ENCODE results near the gene KLHL8. TPM values are rescaled to one million over a fixed set of nuclear protein-coding genes. Genes with fewer than 3 reads are reported as not detected.
"Not testable (repeated sequence)": the region's sequence is repeated elsewhere in the genome, so short reads cannot be mapped to it uniquely, and the experiment has no call there.

KLHL8 gene
- total RNA-seq, 2 experiments from 2014 or later, result 11.0 to 12.0 TPM

DNA sequence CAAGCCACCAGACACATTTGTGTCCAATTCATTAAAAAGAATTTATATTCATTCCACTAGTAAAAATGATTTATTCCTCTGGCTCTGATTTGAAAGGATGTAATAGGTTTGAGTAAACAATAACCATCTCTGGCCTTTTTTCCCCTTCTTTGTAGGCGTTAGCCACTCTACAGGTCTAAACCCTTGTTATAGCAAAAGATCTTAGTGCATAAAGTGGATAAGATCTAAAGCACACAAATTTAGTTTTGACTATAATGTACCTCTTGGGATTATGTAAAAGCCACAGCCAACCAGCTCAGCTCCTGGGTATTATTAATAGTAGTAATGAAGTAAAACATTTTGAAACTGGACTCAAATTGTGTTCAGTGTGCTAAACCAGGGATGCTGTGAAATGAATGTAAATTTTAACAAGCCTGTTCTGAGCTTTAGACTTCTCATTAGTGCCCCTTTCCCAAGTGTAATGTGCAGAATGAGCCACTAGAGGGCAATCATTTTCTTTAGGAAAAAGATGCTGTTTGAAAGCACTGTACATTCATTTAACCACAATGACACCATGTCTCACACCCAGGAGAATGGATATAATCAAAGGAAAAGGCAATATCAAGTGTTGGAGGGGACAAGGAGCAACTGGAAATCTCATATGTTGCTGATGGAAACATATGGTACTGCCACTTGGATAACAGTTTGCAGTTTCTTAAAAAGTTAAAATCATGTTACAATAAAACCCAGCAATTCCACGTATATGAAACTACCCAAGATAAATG, 69.7 kb downstream of the KLHL8 start:
- no peak overlapping the region for H3K27ac Mint-ChIP-seq
- H3K36me3 Mint-ChIP-seq, result peaks cover 5% of the 10 kb centered on the region
- DNase-seq (peak; percentile 53), ATAC-seq (peak; percentile 61)
- CTCF ChIA-PET, result interaction anchor here (0.6 to 5.8 kb wide), 27 partner anchors 8 to 316 kb away, joined by 3 to 51 read pairs (median 4); partner anchors contain the start of gene KLHL8
- H3K4me3 Mint-ChIP-seq, result no peak overlapping the region
- no peaks in the 10 kb centered on the region for H3K4me1 Mint-ChIP-seq
- no peaks in the 10 kb centered on the region for H3K27me3 Mint-ChIP-seq
- H3K9me3 Mint-ChIP-seq (ENCODE audit: low read depth), result no peaks in the 10 kb centered on the region

DNA sequence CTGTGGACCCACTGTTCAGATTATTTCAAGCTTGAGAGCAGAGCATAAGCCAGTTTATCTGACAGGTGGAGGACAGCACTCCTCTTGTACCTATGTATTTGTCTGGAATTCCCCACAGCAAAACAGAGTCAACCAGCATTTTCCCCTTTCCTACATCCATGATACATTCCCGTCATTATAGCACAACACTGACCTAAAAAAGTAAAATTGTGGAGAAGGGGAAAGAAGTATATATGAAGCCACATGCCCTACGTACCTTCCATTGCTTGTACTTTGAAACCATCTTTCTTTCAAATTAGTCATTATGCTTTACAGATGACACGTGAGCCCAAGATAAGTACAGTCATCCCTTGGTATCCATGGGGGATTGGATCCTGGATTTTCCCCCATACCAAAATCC, 73.3 kb downstream of the KLHL8 start:
- H3K27me3 Mint-ChIP-seq, result no peaks in the 10 kb centered on the region
- no peak overlapping the region for H3K4me3 Mint-ChIP-seq
- H3K4me1 Mint-ChIP-seq, result peaks cover 3% of the 10 kb centered on the region
- no peak for ATAC-seq
- no peaks in the 10 kb centered on the region for H3K9me3 Mint-ChIP-seq (ENCODE audit: low read depth)
- CTCF ChIA-PET, result interaction anchor here (1.3 kb wide), 1 partner anchor 94 kb away, joined by 3 read pairs; no protein-coding TSS in a partner anchor
- H3K27ac Mint-ChIP-seq, result no peak overlapping the region
- peaks cover 22% of the 10 kb centered on the region for H3K36me3 Mint-ChIP-seq
- DNase-seq, result no peak

DNA sequence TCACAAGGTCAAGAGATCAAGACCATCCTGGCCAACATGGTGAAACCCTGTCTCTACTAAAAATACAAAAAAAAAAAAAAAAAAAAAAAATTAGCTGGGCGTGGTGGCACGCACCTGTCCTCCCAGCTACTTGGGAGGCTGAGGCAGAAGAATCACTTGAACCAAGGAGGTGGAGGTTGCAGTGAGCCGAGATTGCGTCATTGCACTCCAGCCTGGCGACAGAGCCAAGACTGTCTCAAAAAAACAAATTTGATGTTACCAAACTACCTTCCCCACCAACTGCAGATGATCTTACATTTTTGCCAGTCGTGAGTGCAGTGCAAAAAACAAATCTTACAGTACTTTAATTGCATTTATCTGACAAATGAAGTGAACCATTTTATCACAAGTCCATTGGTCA, 74.5 kb downstream of the KLHL8 start:
- H3K9me3 Mint-ChIP-seq (ENCODE audit: low read depth); H3K27me3 Mint-ChIP-seq; H3K4me3 Mint-ChIP-seq; DNase-seq; H3K27ac Mint-ChIP-seq; H3K4me1 Mint-ChIP-seq; ATAC-seq: not testable (repeated sequence)
- CTCF ChIA-PET, result interaction anchor here (1.3 kb wide), 1 partner anchor 95 kb away, joined by 3 read pairs; no protein-coding TSS in a partner anchor
- peaks cover 28% of the 10 kb centered on the region for H3K36me3 Mint-ChIP-seq

GRCh38 chr4:87144356-87144755, 76.1 kb downstream of the KLHL8 start:
- no peak overlapping the region for H3K4me3 Mint-ChIP-seq
- H3K27ac Mint-ChIP-seq, result no peak overlapping the region
- no peak for DNase-seq
- ATAC-seq, result no peak
- no peaks in the 10 kb centered on the region for H3K9me3 Mint-ChIP-seq (ENCODE audit: low read depth)
- H3K27me3 Mint-ChIP-seq, result no peaks in the 10 kb centered on the region
- peaks cover 29% of the 10 kb centered on the region for H3K36me3 Mint-ChIP-seq
- CTCF ChIA-PET, result no interaction called here
- H3K4me1 Mint-ChIP-seq, result peaks cover 3% of the 10 kb centered on the region

DNA sequence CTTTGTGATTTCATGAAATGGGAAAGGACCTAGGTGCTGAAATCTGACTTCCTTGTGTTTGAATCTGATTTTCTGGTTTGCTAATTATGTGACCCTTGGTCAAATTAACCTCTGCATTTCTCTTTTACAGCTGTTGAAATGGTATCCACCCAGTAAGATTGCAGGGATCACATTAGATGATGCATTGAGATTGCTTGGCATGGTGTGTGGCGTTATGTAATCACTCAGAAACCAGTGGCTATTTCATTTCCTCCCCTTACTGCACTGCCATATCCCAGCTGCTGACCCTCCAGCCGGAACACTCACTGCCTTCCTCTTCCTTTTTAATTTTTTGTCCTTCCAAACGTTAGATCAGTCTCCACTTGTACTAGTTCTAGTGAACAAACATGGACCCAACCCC, 79.0 kb downstream of the KLHL8 start:
- Mint-ChIP-seq H3K27me3 (no peaks in the 10 kb centered on the region), H3K4me1 (peaks cover 3% of the 10 kb centered on the region), H3K9me3 (ENCODE audit: low read depth) (no peaks in the 10 kb centered on the region), H3K27ac (no peak overlapping the region), H3K36me3 (peaks cover 36% of the 10 kb centered on the region), H3K4me3 (no peak overlapping the region)
- CTCF ChIA-PET, result no interaction called here
- DNase-seq (no peak), ATAC-seq (no peak)

GRCh38 chr4:87134122-87134521, 86.3 kb downstream of the KLHL8 start:
- no peak for DNase-seq
- Mint-ChIP-seq H3K27me3 (no peaks in the 10 kb centered on the region), H3K4me1 (peaks cover 13% of the 10 kb centered on the region), H3K9me3 (ENCODE audit: low read depth) (no peaks in the 10 kb centered on the region), H3K36me3 (peaks cover 52% of the 10 kb centered on the region), H3K27ac (no peak overlapping the region), H3K4me3 (no peak overlapping the region)
- no peak for ATAC-seq
- CTCF ChIA-PET, result interaction anchor here (1.1 kb wide), 1 partner anchor 16 kb away, joined by 5 read pairs; no protein-coding TSS in a partner anchor

DNA sequence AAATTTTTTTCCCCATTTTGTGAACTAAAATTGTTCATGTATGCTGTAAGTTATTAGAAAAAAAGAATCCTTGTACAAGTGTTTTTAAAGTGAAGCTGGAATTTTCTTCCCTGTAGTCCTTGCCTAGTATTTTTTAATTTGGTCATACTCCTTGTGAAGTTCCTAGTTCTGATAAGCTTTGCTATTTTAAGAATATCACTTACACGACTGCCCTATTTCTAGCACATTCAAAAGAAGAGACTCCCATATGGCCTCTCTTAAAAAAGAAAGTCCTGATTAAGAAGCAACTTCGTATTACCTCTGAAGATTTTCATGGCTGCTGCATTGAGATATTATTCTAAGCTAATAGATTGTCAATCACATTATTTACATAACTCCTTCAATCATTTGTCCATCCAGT, 87.2 kb downstream of the KLHL8 start:
- ATAC-seq, result no peak
- Mint-ChIP-seq H3K27ac (no peak overlapping the region), H3K4me3 (no peak overlapping the region), H3K9me3 (ENCODE audit: low read depth) (no peaks in the 10 kb centered on the region), H3K36me3 (peaks cover 58% of the 10 kb centered on the region), H3K27me3 (no peaks in the 10 kb centered on the region), H3K4me1 (peaks cover 13% of the 10 kb centered on the region)
- CTCF ChIA-PET, result interaction anchor here (0.6 kb wide), 1 partner anchor 11 kb away, joined by 3 read pairs; no protein-coding TSS in a partner anchor
- DNase-seq, result no peak

DNA sequence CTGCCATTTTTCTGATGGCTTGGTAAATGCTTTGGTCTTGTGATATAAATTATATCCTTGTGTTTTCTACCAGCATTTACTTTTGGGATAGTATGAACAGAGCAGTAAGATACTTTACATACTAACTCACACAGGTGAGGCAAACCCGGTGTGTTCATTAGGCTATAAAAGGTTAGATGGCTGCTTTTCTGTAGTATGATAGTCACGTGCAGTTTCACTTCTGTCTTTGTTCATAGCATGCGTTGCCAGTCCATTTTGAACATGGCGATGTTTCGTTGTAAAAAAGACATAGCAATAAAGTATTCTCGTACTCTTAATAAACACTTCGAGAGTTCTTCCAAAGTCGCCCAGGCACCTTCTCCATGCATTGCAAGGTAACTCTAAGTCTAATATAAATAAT, 88.4 kb downstream of the KLHL8 start:
- Mint-ChIP-seq H3K4me1 (peaks cover 13% of the 10 kb centered on the region), H3K36me3 (peaks cover 62% of the 10 kb centered on the region), H3K27me3 (no peaks in the 10 kb centered on the region), H3K9me3 (ENCODE audit: low read depth) (no peaks in the 10 kb centered on the region), H3K27ac (no peak overlapping the region), H3K4me3 (no peak overlapping the region)
- DNase-seq (no peak), ATAC-seq (no peak)
- CTCF ChIA-PET, result no interaction called here

- peaks cover 65% of the 10 kb centered on the region for H3K36me3 Mint-ChIP-seq
- no peaks in the 10 kb centered on the region for H3K27me3 Mint-ChIP-seq
- peaks cover 13% of the 10 kb centered on the region for H3K4me1 Mint-ChIP-seq
- DNase-seq, result no peak
- H3K9me3 Mint-ChIP-seq (ENCODE audit: low read depth), result no peaks in the 10 kb centered on the region
- no peak overlapping the region for H3K4me3 Mint-ChIP-seq
- ATAC-seq, result no peak
- H3K27ac Mint-ChIP-seq, result no peak overlapping the region
- CTCF ChIA-PET, result no interaction called here
These were observed 89.3 kb downstream of the KLHL8 start for GRCh38 chr4:87130985-87131703.

DNA sequence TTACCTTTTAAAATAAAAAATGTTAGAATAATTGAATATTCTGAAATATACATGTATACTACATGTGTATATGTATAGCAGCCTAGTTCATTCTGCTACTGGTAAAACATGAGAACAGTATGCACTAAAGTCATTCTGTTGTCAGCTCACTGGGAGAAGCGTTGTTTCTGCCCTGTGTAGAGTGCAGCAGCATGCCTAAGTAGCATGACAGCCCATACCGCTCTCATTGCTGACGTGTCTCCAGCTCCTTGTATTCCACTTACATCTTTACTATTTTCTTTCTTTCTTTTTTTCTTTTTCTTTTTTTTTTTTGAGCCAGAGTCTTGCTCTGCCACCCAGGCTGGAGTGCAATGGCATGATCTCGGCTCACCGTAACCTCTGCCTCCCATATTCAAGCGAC, 90.7 kb downstream of the KLHL8 start:
- Mint-ChIP-seq H3K27me3 (no peaks in the 10 kb centered on the region), H3K4me1 (peaks cover 10% of the 10 kb centered on the region), H3K27ac (no peak overlapping the region), H3K36me3 (peaks cover 68% of the 10 kb centered on the region), H3K4me3 (no peak overlapping the region), H3K9me3 (ENCODE audit: low read depth) (no peaks in the 10 kb centered on the region)
- ATAC-seq (no peak), DNase-seq (no peak)
- CTCF ChIA-PET, result no interaction called here

DNA sequence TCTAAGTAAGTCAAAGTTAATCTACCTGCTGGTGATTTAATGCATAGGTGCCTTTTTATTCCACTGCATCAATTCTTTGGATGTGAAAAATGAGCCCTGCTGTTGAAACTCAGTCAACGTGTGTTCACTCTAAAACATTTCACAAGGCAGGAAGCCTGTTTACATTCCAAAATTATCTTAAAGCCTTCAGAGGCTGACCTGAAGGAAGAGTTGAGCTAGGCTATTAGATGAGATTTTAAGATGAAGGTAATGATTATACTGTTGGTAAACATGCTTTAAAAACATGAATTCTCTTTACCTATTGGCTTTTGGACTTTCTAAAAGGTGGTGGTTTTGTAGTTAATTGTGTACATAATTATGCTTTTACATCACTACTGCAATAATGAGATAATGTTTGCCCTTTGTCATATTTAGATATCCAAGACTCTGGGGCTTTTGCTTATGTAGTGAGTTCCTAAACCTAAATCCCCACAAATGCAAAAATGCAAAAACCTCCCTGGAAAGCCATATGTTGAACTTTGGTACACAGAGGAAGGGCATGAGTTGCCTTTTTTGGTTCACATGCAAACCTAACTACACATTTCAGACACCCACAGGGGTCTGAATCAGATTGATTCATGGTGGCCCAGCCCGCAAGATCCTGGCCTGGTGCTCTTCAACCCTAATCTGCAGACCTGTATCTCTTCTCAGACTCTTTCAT, 92.3 kb downstream of the KLHL8 start:
- DNase-seq (no peak), ATAC-seq (no peak)
- Mint-ChIP-seq H3K27ac (no peak overlapping the region), H3K9me3 (ENCODE audit: low read depth) (no peaks in the 10 kb centered on the region), H3K4me1 (no peaks in the 10 kb centered on the region), H3K4me3 (no peak overlapping the region), H3K36me3 (peaks cover 56% of the 10 kb centered on the region), H3K27me3 (no peaks in the 10 kb centered on the region)
- CTCF ChIA-PET, result no interaction called here

- Mint-ChIP-seq H3K4me3 (no peak overlapping the region), H3K9me3 (ENCODE audit: low read depth) (no peaks in the 10 kb centered on the region), H3K36me3 (peaks cover 45% of the 10 kb centered on the region), H3K27ac (no peak overlapping the region), H3K27me3 (no peaks in the 10 kb centered on the region), H3K4me1 (peaks cover 3% of the 10 kb centered on the region)
- no peak for DNase-seq
- ATAC-seq, result no peak
- CTCF ChIA-PET, result no interaction called here
These were observed 94.4 kb downstream of the KLHL8 start for GRCh38 chr4:87126056-87126455.

- Mint-ChIP-seq H3K4me3 (no peak overlapping the region), H3K9me3 (ENCODE audit: low read depth) (no peaks in the 10 kb centered on the region), H3K4me1 (peaks cover 14% of the 10 kb centered on the region), H3K27me3 (no peaks in the 10 kb centered on the region), H3K36me3 (peaks cover 46% of the 10 kb centered on the region), H3K27ac (no peak overlapping the region)
- no peak for DNase-seq
- CTCF ChIA-PET, result interaction anchor here (0.8 to 2.6 kb wide), 2 partner anchors 11 to 200 kb away, joined by 3 to 9 read pairs; no protein-coding TSS in a partner anchor
- no peak for ATAC-seq
These were observed 98.2 kb downstream of the KLHL8 start for GRCh38 chr4:87122252-87122651.
